ENCODE measurements around the gene RGS17.

DNA sequence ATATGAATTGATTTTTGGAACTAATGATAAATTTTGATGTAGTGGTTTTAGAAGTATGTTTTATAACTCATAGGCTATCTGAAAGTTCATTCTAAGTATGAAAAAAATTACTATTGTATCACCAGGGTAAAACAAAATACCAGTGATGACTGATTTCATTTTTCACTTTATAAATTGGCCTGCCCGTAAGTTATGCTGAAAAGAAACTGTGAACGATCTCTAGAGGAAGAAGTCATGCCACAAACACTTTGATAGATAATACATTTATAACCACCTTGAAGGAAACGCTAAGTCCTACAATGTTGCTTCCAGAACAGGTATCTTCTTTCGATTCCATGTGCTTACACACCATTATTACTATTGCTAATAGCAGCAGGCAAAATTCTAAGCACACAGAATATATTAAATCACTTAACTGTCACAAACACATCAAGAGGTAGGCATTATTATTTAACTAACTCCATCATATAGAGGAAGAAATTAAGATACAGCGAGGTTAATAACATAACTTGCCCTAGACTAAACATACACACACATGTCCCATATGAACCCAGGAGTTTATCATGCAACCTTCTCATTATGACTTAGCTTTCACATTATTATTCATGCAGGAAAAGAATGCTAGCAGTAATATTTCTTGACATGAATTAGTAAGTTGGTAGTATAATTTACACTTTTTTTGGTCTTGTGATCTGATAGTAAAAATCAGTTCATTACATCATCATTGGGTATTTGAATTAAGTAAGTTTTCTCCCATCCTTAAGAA is 44.7 kb downstream of the RGS17 start:
- no peak for TF ChIP-seq CTCF (IDR thresholded peaks at IDR 0.05)
- TF ChIP-seq POLR2A (IDR thresholded peaks at IDR 0.05) = no peak

All from thyroid gland (tissue), 4 donors.